MCF 10A (cell line): ENCODE measurements around the gene CCL2. TPM values are rescaled to one million over a fixed set of nuclear protein-coding genes. Genes with fewer than 3 reads are reported as not detected.
A peak's percentile ranks its signal among the peaks of the same experiment; 100 is the strongest.

Source experiments
- BruUV-seq: library from RNA; stranded (reverse); fragments of 400-500 nt; replicated peaks from 2 replicates; lab custom pipeline; 2021; lab: Mats Ljungman, UMichigan
- CTCF ChIA-PET: fragments of 300-600 bp; sonication (Branson Sonifier 250); formaldehyde crosslinking; extraction: SDS; loops from one replicate; lab custom pipeline; 2021; ENCODE audit warnings: antibody characterized with exemption, inconsistent platforms; lab: Yijun Ruan, JAX
- POLR2A ChIA-PET: fragments of 300-600, 350-650 bp; sonication (Branson Sonifier 250); formaldehyde crosslinking; extraction: SDS; loops from one replicate; lab custom pipeline; 2020; ENCODE audit warnings: antibody characterized with exemption, inconsistent platforms; lab: Yijun Ruan, JAX
- DNase-seq: peaks from one replicate; pipeline ENCODE4 v3.0.0-alpha.2; 2018; ENCODE audit not compliant: unreplicated experiment
- H3K27ac Mint-ChIP-seq: one replicate; pipeline ENCODE4 v1.8.0; 2022; ENCODE audit warnings: mild to moderate bottlenecking, low read depth, mixed read lengths; ENCODE audit not compliant: unreplicated experiment
- H3K27me3 Mint-ChIP-seq: one replicate; pipeline ENCODE4 v1.8.0; 2022; ENCODE audit warnings: mixed read lengths; ENCODE audit not compliant: insufficient read depth, unreplicated experiment
- H3K36me3 Mint-ChIP-seq: one replicate; pipeline ENCODE4 v1.8.0; 2022; ENCODE audit warnings: mild to moderate bottlenecking, moderate library complexity, mixed read lengths; ENCODE audit not compliant: insufficient read depth, unreplicated experiment
- H3K4me1 Mint-ChIP-seq: one replicate; pipeline ENCODE4 v1.8.0; 2022; ENCODE audit warnings: mixed read lengths; ENCODE audit not compliant: insufficient read depth, unreplicated experiment
- H3K4me3 Mint-ChIP-seq: one replicate; pipeline ENCODE4 v1.8.0; 2022; ENCODE audit warnings: mild to moderate bottlenecking, moderate library complexity, mixed read lengths; ENCODE audit not compliant: unreplicated experiment
- H3K9me3 Mint-ChIP-seq: one replicate; pipeline ENCODE4 v1.8.0; 2022; ENCODE audit warnings: mixed read lengths; ENCODE audit not compliant: unreplicated experiment
- CTCF ChIP-seq: fragments of 200-600 bp; IDR thresholded peaks from one replicate; pipeline ENCODE4 v1.8.0; 2022; ENCODE audit warnings: antibody characterized with exemption, mild to moderate bottlenecking; ENCODE audit not compliant: unreplicated experiment
- intact Hi-C: fragments of 100-400 bp; cut with micrococcal nuclease; formaldehyde crosslinking; loops from 2 replicates; pipeline ENCODE4 v1.14.1; 2022
- total RNA-seq: library from RNA; stranded (reverse); gene quantifications from 2 replicates; pipeline ENCODE4 v1.2.3, GENCODE V29; 2022

The CCL2 gene
- total RNA-seq, 1 experiment from 2014 or later: 1.0 TPM

GRCh38 chr17:34275881-34276280 is 20.8 kb downstream of the CCL2 start:
- H3K27me3 Mint-ChIP-seq: peaks cover 25% of the 10 kb centered on the region
- DNase-seq: peak; percentile 21
- POLR2A ChIA-PET: interaction anchor here (0.6 kb wide), 1 partner anchor 760 kb away, joined by 4 read pairs; no protein-coding TSS in a partner anchor
- TF ChIP-seq CTCF: no peak
- intact Hi-C loops: no loop called here
- no peak overlapping the region for H3K27ac Mint-ChIP-seq
- no peaks in the 10 kb centered on the region for H3K36me3 Mint-ChIP-seq
- CTCF ChIA-PET: interaction anchor here (0.6 to 0.7 kb wide), 2 partner anchors 55 to 998 kb away, joined by 3 to 4 read pairs; no protein-coding TSS in a partner anchor
- peaks cover 15% of the 10 kb centered on the region for H3K9me3 Mint-ChIP-seq
- H3K4me3 Mint-ChIP-seq: no peak overlapping the region
- no TSS peak for BruUV-seq
- peaks cover 6% of the 10 kb centered on the region for H3K4me1 Mint-ChIP-seq

- H3K4me3 Mint-ChIP-seq: no peak overlapping the region
- POLR2A ChIA-PET: no interaction called here
These were observed 21.7 kb downstream of the CCL2 start for GRCh38 chr17:34276826-34277225.

GRCh38 chr17:34283571-34283970 is 28.5 kb downstream of the CCL2 start:
- no TSS peak for BruUV-seq
- intact Hi-C loops: no loop called here
- Mint-ChIP-seq H3K9me3 (peaks cover 7% of the 10 kb centered on the region), H3K4me3 (no peak overlapping the region), H3K27ac (no peak overlapping the region), H3K36me3 (no peaks in the 10 kb centered on the region), H3K27me3 (peaks cover 49% of the 10 kb centered on the region), H3K4me1 (no peaks in the 10 kb centered on the region)
- ChIA-PET POLR2A (no interaction called here), CTCF (no interaction called here)
- no peak for DNase-seq
- no peak for TF ChIP-seq CTCF

More at GRCh38 chr17:34276826-34277225, 21.7 kb downstream of the CCL2 start:
- intact Hi-C loops: no loop called here
- Mint-ChIP-seq H3K27me3 (peaks cover 34% of the 10 kb centered on the region), H3K36me3 (no peaks in the 10 kb centered on the region), H3K27ac (no peak overlapping the region), H3K9me3 (peaks cover 15% of the 10 kb centered on the region), H3K4me1 (peaks cover 6% of the 10 kb centered on the region)
- no TSS peak for BruUV-seq
- no peak for TF ChIP-seq CTCF
- CTCF ChIA-PET: interaction anchor here (1.1 kb wide), 1 partner anchor 62 kb away, joined by 3 read pairs; no protein-coding TSS in a partner anchor
- DNase-seq: no peak

GRCh38 chr17:34285286-34285792 is 30.3 kb downstream of the CCL2 start, which contains the start of gene CCL11:
Gene CCL11 (plus strand): TSS chr17:34285742. CDS start chr17:34285809, 67 bp downstream.
- DNase-seq: no peak

More at GRCh38 chr17:34285286-34285792, 30.3 kb downstream of the CCL2 start, which contains the start of gene CCL11:
- intact Hi-C loops: no loop called here
- no peak for TF ChIP-seq CTCF
- no TSS peak for BruUV-seq
- ChIA-PET POLR2A (no interaction called here), CTCF (no interaction called here)
- Mint-ChIP-seq H3K4me3 (no peak within 1 kb of the TSS), H3K9me3 (no peaks in the 10 kb centered on the region), H3K27ac (no peak within 1 kb of the TSS), H3K27me3 (peaks cover 41% of the 10 kb centered on the region), H3K36me3 (no peaks in the 10 kb centered on the region), H3K4me1 (no peaks in the 10 kb centered on the region)
